T-helper 17 cell (primary cell): ENCODE results near the gene BMP2. TPM values are rescaled to one million over a fixed set of nuclear protein-coding genes. Genes with fewer than 3 reads are reported as not detected.
A peak's percentile ranks its signal among the peaks of the same experiment; 100 is the strongest.

ENCODE experiments used
- ATAC-seq: fragments of 150-1000 bp; cut with Tn5 transposase; 2 replicates; pipeline ENCODE4 v1.10.0; 2021; ENCODE audit warnings: mild to moderate bottlenecking, moderate library complexity
- DNase-seq, 3 donors: peaks; one replicate each; pipeline versions ENCODE4 v3.0.0 to v3.0.0-alpha.2; 2020 to 2021
- H3K9me3 ChIP-seq: one replicate; pipeline ENCODE4 v1.7.0; 2013; ENCODE audit warnings: low read length, mild to moderate bottlenecking; ENCODE audit not compliant: control insufficient read depth, poor library complexity, severe bottlenecking
- H3K27ac Mint-ChIP-seq: one replicate; pipeline ENCODE4 v1.8.0; 2022; ENCODE audit warnings: mild to moderate bottlenecking, moderate library complexity, mixed read lengths
- H3K27me3 Mint-ChIP-seq: one replicate; pipeline ENCODE4 v1.8.0; 2022; ENCODE audit warnings: mixed read lengths
- H3K36me3 Mint-ChIP-seq: one replicate; pipeline ENCODE4 v1.8.0; 2022; ENCODE audit warnings: low read depth, mixed read lengths
- H3K4me1 Mint-ChIP-seq: one replicate; pipeline ENCODE4 v1.8.0; 2022; ENCODE audit warnings: mild to moderate bottlenecking, mixed read lengths
- H3K4me3 Mint-ChIP-seq: one replicate; pipeline ENCODE4 v1.8.0; 2022; ENCODE audit warnings: mild to moderate bottlenecking, moderate library complexity, mixed read lengths
- total RNA-seq, 4 donors: library from RNA in 2 of 4; stranded (reverse) in 2 of 4; gene quantifications; one replicate each; pipeline ENCODE4 v1.2.3 and lab custom pipeline; 2022 to 2026

Gene BMP2
- total RNA-seq, 2 donors from 2014 or later = 0.07 TPM; not detected in 1

DNA sequence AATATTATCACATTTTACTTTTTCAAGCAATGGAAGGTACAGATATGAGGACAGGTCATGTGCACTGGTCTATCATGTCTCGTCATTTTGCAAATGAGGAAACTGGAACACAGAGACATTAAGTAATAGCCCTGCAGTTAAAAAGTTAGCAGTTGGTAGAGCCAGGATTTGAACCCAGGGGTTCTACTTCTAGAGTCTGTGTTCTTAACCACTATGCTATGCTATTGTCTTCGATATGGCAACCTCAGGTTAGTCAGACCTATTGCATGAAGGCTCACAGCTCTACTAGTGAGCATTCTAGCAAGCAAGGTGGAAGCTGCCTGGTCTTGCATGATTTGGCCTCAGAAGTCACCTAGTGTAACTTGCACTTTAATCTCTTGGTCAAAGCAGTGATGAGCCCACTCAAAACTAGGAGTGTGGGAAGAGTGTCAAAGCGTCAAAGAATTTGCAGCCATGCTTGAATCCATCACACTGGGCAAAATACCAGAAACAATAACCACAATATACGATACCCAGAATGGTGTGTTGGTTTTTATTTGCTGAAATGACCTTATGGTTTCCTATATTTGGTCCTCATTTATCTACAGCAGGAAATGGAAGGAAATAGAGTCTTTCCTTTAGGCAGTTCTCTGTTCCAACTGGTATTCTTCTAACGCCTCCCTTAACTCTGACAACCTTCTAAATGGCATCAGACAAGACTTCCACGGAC, 20.4 kb upstream of the BMP2 start:
- H3K4me3 Mint-ChIP-seq = no peak overlapping the region
- H3K36me3 Mint-ChIP-seq = no peaks in the 10 kb centered on the region
- H3K4me1 Mint-ChIP-seq = no peaks in the 10 kb centered on the region
- DNase-seq (no peak), ATAC-seq (no peak)
- H3K27me3 Mint-ChIP-seq = no peaks in the 10 kb centered on the region
- H3K9me3 ChIP-seq = no peaks in the 10 kb centered on the region
- no peak overlapping the region for H3K27ac Mint-ChIP-seq

DNA sequence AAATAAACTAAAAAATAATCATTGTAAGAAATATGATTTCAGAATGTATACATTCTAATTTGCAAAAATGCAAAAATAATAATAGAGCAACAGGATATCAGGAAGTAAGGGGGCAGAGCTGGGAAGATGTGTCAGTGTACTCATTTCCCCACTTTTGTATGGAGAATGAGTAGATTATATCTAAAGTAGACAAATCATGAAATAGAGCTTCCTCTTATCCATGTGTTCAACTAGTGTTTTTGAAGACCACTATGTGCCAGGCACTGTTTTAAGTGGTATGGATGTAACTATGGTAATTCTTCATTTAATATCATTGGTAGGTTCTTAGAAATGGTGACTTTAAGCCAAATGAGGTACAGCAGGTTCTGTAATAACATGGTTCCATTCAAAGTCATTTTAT, 17.0 kb upstream of the BMP2 start:
- no peak for DNase-seq
- H3K4me3 Mint-ChIP-seq = no peak overlapping the region
- ATAC-seq = no peak
- no peak overlapping the region for H3K27ac Mint-ChIP-seq
- no peaks in the 10 kb centered on the region for H3K36me3 Mint-ChIP-seq
- H3K27me3 Mint-ChIP-seq = no peaks in the 10 kb centered on the region
- H3K4me1 Mint-ChIP-seq = no peaks in the 10 kb centered on the region
- H3K9me3 ChIP-seq = no peaks in the 10 kb centered on the region

DNA sequence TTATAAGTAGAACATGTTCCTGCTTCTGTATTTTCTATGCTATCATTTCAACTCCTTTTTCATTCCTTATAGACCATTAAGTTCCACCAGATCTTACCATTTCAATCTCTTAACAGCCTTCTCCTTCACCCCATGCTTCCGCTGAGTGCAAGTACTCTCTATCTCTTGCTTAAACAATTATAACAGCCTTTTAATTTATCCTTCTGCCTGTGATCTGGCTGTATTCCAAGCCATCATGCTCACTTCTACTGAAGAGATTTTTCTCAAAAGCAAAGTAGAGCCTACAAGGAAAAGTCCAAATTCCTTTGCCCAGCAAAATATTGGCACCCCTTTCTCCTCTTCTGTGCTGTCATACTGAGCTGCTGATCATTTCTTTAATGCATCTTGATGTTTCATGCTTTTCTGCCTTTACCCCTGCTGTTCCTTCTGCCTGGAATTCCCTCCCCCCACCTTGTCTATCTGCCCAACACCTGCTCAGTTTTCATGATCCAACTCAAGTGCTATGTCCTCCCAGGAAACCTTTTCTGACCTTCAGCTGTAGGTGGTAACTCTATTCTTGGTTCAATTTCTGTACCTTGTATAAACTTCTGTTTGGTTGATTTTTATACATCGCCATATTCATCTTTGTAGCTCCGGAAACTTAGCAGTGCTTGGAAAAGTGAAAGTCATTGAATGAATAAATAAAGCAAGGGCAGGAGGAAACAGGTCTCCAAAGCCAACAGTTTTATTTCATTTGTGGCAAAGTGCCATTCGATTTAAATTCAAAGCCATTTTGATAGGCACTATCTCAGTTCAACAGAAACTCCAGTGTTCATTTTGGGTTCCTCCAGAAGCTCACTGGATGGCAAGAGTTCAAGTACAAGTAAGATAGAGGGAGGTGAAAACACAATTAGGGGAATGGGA, 10.5 kb upstream of the BMP2 start:
- Mint-ChIP-seq H3K36me3 (no peaks in the 10 kb centered on the region), H3K4me3 (no peak overlapping the region)

DNA sequence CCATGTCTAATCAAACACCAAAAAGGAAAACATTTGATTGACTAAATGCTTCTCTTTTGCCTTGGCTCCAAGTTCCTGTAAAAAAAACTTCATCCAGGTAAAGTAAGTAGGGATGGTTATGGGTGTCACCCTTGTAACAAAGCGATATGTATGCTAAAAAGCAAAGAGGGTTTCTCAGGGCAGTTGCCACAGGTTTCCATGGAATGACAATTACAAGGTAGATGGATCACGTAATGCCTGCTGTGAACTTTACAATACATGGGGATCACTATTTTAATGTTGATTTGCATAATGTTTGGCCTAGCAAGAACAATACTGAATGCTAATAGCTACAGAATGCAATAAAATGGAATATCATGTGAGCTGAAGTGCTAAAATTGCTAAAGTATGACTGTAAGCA, 2.9 kb upstream of the BMP2 start:
- Mint-ChIP-seq H3K27me3 (peaks cover 34% of the 10 kb centered on the region), H3K36me3 (no peaks in the 10 kb centered on the region), H3K4me1 (peaks cover 7% of the 10 kb centered on the region), H3K27ac (no peak overlapping the region), H3K4me3 (no peak overlapping the region)
- DNase-seq = no peak
- no peaks in the 10 kb centered on the region for H3K9me3 ChIP-seq
- ATAC-seq = no peak

More for the DNA sequence above, 10.5 kb upstream of the BMP2 start:
- DNase-seq = no peak
- Mint-ChIP-seq H3K27ac (no peak overlapping the region), H3K4me1 (no peaks in the 10 kb centered on the region), H3K27me3 (no peaks in the 10 kb centered on the region)
- ATAC-seq = no peak
- H3K9me3 ChIP-seq = no peaks in the 10 kb centered on the region

DNA sequence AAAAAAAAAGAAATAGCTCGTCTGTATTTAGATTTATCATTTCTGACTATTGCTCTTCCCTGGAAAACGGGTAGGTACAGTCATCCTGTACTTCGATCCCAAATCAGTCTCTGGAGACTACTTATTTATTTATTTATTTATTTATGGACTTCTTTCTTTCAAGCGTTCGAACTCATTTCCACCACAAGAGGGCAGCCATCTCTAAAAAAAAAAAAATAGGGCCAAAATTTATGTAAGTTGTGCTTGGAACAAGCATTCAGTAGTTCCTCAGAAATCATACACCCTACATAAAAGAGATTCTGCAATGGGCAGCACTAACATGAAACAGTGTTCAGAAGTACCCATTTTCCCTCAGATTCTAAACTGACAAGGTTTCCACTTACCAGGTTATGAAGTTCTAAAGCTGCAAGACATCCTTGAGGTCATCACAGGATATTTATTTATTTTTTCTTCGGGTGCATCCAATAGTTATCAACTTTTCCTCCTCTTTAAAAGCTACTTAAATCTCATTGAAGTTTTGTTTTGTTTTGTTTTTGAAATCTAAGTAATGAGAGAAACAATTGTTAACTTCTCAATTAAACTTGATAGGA, 1.9 kb upstream of the BMP2 start:
- H3K4me3 Mint-ChIP-seq = no peak overlapping the region
- no peak overlapping the region for H3K27ac Mint-ChIP-seq
- no peaks in the 10 kb centered on the region for H3K9me3 ChIP-seq
- ATAC-seq (no peak), DNase-seq (no peak)
- peaks cover 40% of the 10 kb centered on the region for H3K27me3 Mint-ChIP-seq
- H3K4me1 Mint-ChIP-seq = peaks cover 9% of the 10 kb centered on the region
- H3K36me3 Mint-ChIP-seq = no peaks in the 10 kb centered on the region

DNA sequence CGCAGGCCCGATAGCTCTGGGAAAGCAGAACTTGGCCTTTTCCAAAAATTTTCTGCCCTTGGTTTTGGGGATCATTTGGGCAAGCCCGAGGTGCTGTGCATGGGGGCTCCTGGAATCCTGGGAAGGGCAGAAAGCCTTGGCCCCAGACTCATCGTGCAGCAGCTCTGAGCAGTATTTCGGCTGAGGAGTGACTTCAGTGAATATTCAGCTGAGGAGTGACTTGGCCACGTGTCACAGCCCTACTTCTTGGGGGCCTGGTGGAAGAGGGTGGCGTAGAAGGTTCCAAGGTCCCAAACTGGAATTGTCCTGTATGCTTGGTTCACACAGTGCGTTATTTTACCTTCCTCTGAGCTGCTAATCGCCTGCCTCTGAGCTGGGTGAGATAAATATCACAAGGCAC, 1.1 kb upstream of the BMP2 start:
- Mint-ChIP-seq H3K4me3 (no peak overlapping the region), H3K36me3 (no peaks in the 10 kb centered on the region), H3K27me3 (peaks cover 49% of the 10 kb centered on the region), H3K4me1 (peaks cover 10% of the 10 kb centered on the region), H3K27ac (no peak overlapping the region)
- DNase-seq = no peak
- H3K9me3 ChIP-seq = no peaks in the 10 kb centered on the region
- ATAC-seq = no peak

DNA sequence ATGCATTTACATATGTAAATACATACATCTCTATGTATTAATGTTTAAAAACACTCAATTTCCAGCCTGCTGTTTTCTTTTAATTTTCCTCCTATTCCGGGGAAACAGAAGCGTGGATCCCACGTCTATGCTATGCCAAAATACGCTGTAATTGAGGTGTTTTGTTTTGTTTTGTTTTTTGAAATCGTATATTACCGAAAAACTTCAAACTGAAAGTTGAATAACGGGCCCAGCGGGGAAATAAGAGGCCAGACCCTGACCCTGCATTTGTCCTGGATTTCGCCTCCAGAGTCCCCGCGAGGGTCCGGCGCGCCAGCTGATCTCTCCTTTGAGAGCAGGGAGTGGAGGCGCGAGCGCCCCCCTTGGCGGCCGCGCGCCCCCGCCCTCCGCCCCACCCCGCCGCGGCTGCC, 355 bp upstream of the BMP2 start:
- peak overlapping the region; percentile 31 for H3K4me3 Mint-ChIP-seq

DNA sequence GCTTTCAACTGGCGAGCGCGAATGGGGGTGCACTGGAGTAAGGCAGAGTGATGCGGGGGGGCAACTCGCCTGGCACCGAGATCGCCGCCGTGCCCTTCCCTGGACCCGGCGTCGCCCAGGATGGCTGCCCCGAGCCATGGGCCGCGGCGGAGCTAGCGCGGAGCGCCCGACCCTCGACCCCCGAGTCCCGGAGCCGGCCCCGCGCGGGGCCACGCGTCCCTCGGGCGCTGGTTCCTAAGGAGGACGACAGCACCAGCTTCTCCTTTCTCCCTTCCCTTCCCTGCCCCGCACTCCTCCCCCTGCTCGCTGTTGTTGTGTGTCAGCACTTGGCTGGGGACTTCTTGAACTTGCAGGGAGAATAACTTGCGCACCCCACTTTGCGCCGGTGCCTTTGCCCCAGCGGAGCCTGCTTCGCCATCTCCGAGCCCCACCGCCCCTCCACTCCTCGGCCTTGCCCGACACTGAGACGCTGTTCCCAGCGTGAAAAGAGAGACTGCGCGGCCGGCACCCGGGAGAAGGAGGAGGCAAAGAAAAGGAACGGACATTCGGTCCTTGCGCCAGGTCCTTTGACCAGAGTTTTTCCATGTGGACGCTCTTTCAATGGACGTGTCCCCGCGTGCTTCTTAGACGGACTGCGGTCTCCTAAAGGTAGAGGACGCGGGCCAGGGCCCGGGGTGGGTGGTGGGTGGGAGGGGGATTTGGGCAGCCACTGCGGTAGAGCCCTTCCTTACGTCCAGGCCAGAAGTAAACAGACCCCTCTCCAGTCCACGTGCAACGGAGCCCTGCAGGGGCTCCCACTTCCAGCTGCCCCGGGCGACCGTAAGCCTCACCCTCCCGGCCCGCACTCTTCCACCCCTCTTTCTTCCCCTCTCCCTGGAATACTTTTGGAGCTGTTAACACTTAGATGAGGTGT, 998 bp downstream of the BMP2 start:
- H3K9me3 ChIP-seq = no peaks in the 10 kb centered on the region
- DNase-seq = no peak
- Mint-ChIP-seq H3K36me3 (no peaks in the 10 kb centered on the region), H3K27ac (no peak overlapping the region), H3K4me3 (peak overlapping the region; percentile 12), H3K27me3 (peaks cover 55% of the 10 kb centered on the region), H3K4me1 (peaks cover 10% of the 10 kb centered on the region)
- ATAC-seq = no peak

More for the DNA sequence above, 355 bp upstream of the BMP2 start:
- H3K4me1 Mint-ChIP-seq = peaks cover 10% of the 10 kb centered on the region
- no peak overlapping the region for H3K27ac Mint-ChIP-seq
- peaks cover 56% of the 10 kb centered on the region for H3K27me3 Mint-ChIP-seq
- ATAC-seq = no peak
- no peak for DNase-seq
- no peaks in the 10 kb centered on the region for H3K9me3 ChIP-seq
- no peaks in the 10 kb centered on the region for H3K36me3 Mint-ChIP-seq

DNA sequence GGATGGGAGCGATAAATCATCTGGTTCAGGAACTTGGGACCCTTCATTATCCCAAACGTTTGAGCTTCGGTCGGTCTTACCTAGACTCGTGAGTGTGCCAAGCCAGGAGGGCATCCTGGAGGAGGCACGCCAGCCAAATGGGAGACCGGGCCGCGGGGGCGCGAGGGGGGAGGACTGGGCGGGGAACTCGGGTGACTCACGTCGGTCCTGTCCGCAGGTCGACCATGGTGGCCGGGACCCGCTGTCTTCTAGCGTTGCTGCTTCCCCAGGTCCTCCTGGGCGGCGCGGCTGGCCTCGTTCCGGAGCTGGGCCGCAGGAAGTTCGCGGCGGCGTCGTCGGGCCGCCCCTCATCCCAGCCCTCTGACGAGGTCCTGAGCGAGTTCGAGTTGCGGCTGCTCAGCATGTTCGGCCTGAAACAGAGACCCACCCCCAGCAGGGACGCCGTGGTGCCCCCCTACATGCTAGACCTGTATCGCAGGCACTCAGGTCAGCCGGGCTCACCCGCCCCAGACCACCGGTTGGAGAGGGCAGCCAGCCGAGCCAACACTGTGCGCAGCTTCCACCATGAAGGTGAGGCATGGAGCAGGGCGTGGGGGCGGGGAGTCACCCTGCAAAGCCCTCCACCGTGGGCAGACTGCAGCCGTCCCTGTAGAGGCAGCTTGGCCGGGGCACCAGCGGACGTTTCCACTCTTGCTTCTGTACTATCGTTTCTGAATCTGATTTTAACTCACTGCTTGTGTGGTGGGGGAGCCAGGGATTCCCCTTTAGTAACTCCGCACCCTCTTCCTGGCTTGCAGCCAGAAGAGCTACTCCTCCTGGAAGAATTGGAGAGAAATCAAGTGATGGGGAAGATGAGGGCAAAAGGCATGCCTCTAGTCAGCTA, 2.7 kb downstream of the BMP2 start:
- DNase-seq (no peak), ATAC-seq (no peak)
- H3K4me3 Mint-ChIP-seq = no peak overlapping the region
- H3K9me3 ChIP-seq = no peaks in the 10 kb centered on the region
- peaks cover 9% of the 10 kb centered on the region for H3K4me1 Mint-ChIP-seq
- H3K36me3 Mint-ChIP-seq = no peaks in the 10 kb centered on the region
- no peak overlapping the region for H3K27ac Mint-ChIP-seq
- H3K27me3 Mint-ChIP-seq = peaks cover 45% of the 10 kb centered on the region

DNA sequence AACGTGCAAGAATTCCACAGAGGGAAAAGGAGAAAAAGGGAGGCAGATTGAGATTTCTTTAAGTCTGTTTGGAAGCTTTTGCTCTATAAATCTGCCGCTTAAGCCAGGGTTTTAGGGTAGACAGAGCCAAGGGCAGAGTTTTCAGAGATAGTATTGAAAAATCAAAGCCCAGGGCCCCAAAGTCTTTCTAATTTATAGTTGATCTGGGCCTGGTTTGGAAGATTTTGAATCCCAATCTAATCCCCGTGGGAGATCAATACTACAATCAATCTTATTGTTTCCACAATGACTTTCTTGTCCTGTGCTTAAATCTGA, 3.3 kb downstream of the BMP2 start:
- Mint-ChIP-seq H3K27me3 (peaks cover 39% of the 10 kb centered on the region), H3K36me3 (no peaks in the 10 kb centered on the region), H3K4me1 (peaks cover 8% of the 10 kb centered on the region), H3K4me3 (no peak overlapping the region), H3K27ac (no peak overlapping the region)
- DNase-seq (no peak), ATAC-seq (no peak)
- H3K9me3 ChIP-seq = no peaks in the 10 kb centered on the region

DNA sequence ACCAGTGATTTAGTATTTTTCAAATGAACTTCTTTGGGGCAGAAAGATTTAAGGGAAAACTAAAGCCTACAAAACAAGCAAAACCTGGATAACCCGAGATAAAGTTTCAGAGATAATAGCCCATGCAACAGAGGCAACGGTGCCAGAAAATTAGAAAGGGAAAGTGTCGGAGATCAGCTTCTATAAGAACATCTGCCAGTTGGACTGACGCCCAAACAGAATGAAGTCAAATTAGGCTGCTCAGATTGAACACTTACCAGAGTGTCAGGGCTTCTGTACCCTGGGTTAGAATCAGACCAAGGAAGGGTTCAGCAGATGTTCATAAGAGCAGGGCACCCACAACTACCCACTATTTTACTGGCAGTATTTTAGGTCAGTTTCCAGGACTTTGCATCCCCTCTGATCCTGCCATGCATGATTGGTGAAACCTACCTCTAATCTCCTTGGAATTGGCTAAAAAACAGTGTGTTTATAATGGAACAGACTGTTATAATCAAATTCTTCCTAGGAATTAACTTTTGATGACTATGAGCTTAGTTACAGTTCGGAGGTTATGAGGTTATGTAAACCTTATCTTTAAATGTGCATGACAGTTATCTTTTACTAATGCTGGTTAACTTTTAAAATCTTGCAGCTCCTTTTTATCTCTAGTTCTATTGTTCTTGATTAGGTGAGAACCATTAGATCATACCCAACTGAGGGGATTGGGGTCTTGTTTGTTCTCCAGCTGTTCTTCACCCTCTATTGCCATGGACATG, 13.1 kb downstream of the BMP2 start:
- ATAC-seq (no peak), DNase-seq (no peak)
- no peaks in the 10 kb centered on the region for H3K27me3 Mint-ChIP-seq

DNA sequence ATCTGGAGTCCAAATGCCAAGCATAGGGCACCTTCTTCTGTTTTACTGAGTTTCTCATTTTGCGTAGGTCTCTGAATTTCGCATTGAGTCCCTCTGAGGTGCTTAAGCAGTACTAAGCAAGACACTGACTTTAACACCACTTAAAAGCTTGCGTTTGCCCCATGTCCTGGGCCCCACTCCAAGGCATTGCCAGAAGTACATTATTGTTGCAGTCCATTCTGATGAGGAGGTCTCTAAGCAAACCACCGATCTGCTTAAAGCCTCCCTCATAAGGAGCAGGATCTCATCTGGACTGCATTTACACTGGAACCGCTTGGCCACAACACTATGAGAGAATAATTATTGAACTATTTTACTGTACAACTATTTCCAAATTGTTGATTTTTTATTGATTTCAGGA, 16.3 kb downstream of the BMP2 start:
- DNase-seq (no peak), ATAC-seq (no peak)
- no peaks in the 10 kb centered on the region for H3K36me3 Mint-ChIP-seq
- H3K27me3 Mint-ChIP-seq = no peaks in the 10 kb centered on the region
- H3K27ac Mint-ChIP-seq = no peak overlapping the region
- no peaks in the 10 kb centered on the region for H3K4me1 Mint-ChIP-seq
- H3K4me3 Mint-ChIP-seq = no peak overlapping the region
- H3K9me3 ChIP-seq = no peaks in the 10 kb centered on the region

More for the DNA sequence above, 13.1 kb downstream of the BMP2 start:
- Mint-ChIP-seq H3K4me3 (no peak overlapping the region), H3K4me1 (no peaks in the 10 kb centered on the region), H3K27ac (no peak overlapping the region), H3K36me3 (no peaks in the 10 kb centered on the region)
- no peaks in the 10 kb centered on the region for H3K9me3 ChIP-seq
